ENCODE results near the gene IGFN1.

The IGFN1 gene

GRCh38 chr1:201222125-201222524, 31.5 kb downstream of the IGFN1 start:
- no peak overlapping the region for H3K9ac ChIP-seq (ENCODE audit: low read depth, low read length)
- H3K4me2 ChIP-seq (ENCODE audit: insufficient read depth, low read length): no peak overlapping the region
- no peak for ATAC-seq (ENCODE audit: insufficient read depth, low read depth)

GRCh38 chr1:201223852-201224665, 33.4 kb downstream of the IGFN1 start:
- H3K4me2 ChIP-seq (ENCODE audit: insufficient read depth, low read length): no peak overlapping the region
- H3K4me3 ChIP-seq (ENCODE audit: low read depth in 1 of 2, low read length in 2 of 2): no peak overlapping the region
- TF ChIP-seq CTCF (IDR thresholded peaks at IDR 0.05; ENCODE audit: borderline replicate concordance, extremely low read depth, low read length, poor library complexity, severe bottlenecking): no peak
- no peak for TF ChIP-seq EZH2 (IDR thresholded peaks at IDR 0.05; ENCODE audit: borderline replicate concordance, low read depth, low read length, severe bottlenecking)

More at GRCh38 chr1:201222125-201222524, 31.5 kb downstream of the IGFN1 start:
- TF ChIP-seq CTCF (IDR thresholded peaks at IDR 0.05; ENCODE audit: borderline replicate concordance, extremely low read depth, low read length, poor library complexity, severe bottlenecking) (no peak), EZH2 (IDR thresholded peaks at IDR 0.05; ENCODE audit: borderline replicate concordance, low read depth, low read length, severe bottlenecking) (no peak)
- Histone ChIP-seq H3K4me1 (ENCODE audit: insufficient read depth, low read length) (no peaks in the 10 kb centered on the region), H3K36me3 (ENCODE audit: insufficient read depth, low read length) (no peaks in the 10 kb centered on the region), H3K27me3 (ENCODE audit: insufficient read depth, low read length, poor library complexity) (peaks cover 10% of the 10 kb centered on the region), H4K20me1 (ENCODE audit: insufficient read depth, low read length) (no peaks in the 10 kb centered on the region; the same call in 1 of the 2 replicates), H3K27ac (ENCODE audit: low read length) (no peak overlapping the region), H3K4me3 (ENCODE audit: low read depth in 1 of 2, low read length in 2 of 2) (no peak overlapping the region), H3K9me3 (ENCODE audit: insufficient read depth, low read length, severe bottlenecking) (no peaks in the 10 kb centered on the region), H3K79me2 (ENCODE audit: insufficient read depth, low read length) (no peaks in the 10 kb centered on the region), H2AFZ (ENCODE audit: low read depth, low read length) (no peak overlapping the region)
- DNase-seq: no peak

GRCh38 chr1:201224666-201225370, 34.2 kb downstream of the IGFN1 start:
- H4K20me1 ChIP-seq (ENCODE audit: insufficient read depth, low read length): no peaks in the 10 kb centered on the region; the same call in 1 of the 2 replicates
- DNase-seq: no peak
- ATAC-seq (ENCODE audit: insufficient read depth, low read depth): no peak
- no peaks in the 10 kb centered on the region for H3K79me2 ChIP-seq (ENCODE audit: insufficient read depth, low read length)
- H2AFZ ChIP-seq (ENCODE audit: low read depth, low read length): no peak overlapping the region
- no peaks in the 10 kb centered on the region for H3K9me3 ChIP-seq (ENCODE audit: insufficient read depth, low read length, severe bottlenecking)
- no peak overlapping the region for H3K4me3 ChIP-seq (ENCODE audit: low read depth in 1 of 2, low read length in 2 of 2)
- H3K36me3 ChIP-seq (ENCODE audit: insufficient read depth, low read length): no peaks in the 10 kb centered on the region
- H3K4me1 ChIP-seq (ENCODE audit: insufficient read depth, low read length): no peaks in the 10 kb centered on the region
- no peak overlapping the region for H3K4me2 ChIP-seq (ENCODE audit: insufficient read depth, low read length)
- H3K9ac ChIP-seq (ENCODE audit: low read depth, low read length): no peak overlapping the region
- no peak overlapping the region for H3K27ac ChIP-seq (ENCODE audit: low read length)
- H3K27me3 ChIP-seq (ENCODE audit: insufficient read depth, low read length, poor library complexity): peaks cover 6% of the 10 kb centered on the region
- TF ChIP-seq CTCF (IDR thresholded peaks at IDR 0.05; ENCODE audit: borderline replicate concordance, extremely low read depth, low read length, poor library complexity, severe bottlenecking): no peak
- no peak for TF ChIP-seq EZH2 (IDR thresholded peaks at IDR 0.05; ENCODE audit: borderline replicate concordance, low read depth, low read length, severe bottlenecking)

More at GRCh38 chr1:201223852-201224665, 33.4 kb downstream of the IGFN1 start:
- Histone ChIP-seq H3K4me1 (ENCODE audit: insufficient read depth, low read length) (no peaks in the 10 kb centered on the region), H4K20me1 (ENCODE audit: insufficient read depth, low read length) (no peaks in the 10 kb centered on the region; the same call in 1 of the 2 replicates), H3K36me3 (ENCODE audit: insufficient read depth, low read length) (no peaks in the 10 kb centered on the region), H2AFZ (ENCODE audit: low read depth, low read length) (no peak overlapping the region), H3K9me3 (ENCODE audit: insufficient read depth, low read length, severe bottlenecking) (no peaks in the 10 kb centered on the region), H3K9ac (ENCODE audit: low read depth, low read length) (no peak overlapping the region), H3K27me3 (ENCODE audit: insufficient read depth, low read length, poor library complexity) (peaks cover 6% of the 10 kb centered on the region), H3K79me2 (ENCODE audit: insufficient read depth, low read length) (no peaks in the 10 kb centered on the region), H3K27ac (ENCODE audit: low read length) (no peak overlapping the region)
- no peak for ATAC-seq (ENCODE audit: insufficient read depth, low read depth)
- DNase-seq: no peak
